Superior temporal gyrus (tissue), 1 donor: ENCODE data around the gene FOCAD.

ENCODE experiments used
- DNase-seq: peaks from one replicate; pipeline ENCODE4 v3.0.0-alpha.2; 2016; ENCODE audit errors: extremely low spot score

FOCAD gene

DNA sequence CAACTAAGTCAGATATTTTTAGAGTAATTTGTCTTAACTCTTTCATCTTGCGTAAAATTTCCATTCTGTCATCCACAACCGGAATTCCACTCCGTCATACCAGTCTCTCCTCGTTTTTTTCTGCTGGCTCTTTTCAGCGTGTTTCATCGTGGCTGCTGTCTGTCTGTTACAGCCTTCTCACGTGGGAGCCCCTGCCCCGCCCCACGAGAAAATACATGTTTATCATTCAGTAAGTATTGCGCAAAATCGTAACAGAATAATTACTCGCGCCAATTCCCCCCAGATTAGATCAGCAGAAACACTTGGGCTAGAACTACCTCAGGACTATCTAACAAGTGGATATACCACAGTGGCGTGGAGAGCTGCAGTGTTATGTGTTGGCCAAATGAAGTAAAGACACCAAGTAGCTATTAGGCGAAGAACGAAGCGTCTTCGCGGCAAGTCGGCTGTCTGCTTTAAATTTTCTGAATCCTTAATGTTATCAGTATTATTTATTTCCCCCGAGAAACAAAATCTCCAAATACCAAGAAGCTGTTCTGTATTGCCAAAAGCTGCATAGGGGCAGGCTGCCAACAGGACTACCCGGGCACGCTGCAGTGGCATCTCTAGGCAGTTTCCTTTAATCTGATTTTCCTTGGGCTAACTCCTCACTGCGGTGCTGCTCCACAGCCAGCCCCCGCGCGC lies 566 bp upstream of the FOCAD start:
- DNase-seq = no peak

DNA sequence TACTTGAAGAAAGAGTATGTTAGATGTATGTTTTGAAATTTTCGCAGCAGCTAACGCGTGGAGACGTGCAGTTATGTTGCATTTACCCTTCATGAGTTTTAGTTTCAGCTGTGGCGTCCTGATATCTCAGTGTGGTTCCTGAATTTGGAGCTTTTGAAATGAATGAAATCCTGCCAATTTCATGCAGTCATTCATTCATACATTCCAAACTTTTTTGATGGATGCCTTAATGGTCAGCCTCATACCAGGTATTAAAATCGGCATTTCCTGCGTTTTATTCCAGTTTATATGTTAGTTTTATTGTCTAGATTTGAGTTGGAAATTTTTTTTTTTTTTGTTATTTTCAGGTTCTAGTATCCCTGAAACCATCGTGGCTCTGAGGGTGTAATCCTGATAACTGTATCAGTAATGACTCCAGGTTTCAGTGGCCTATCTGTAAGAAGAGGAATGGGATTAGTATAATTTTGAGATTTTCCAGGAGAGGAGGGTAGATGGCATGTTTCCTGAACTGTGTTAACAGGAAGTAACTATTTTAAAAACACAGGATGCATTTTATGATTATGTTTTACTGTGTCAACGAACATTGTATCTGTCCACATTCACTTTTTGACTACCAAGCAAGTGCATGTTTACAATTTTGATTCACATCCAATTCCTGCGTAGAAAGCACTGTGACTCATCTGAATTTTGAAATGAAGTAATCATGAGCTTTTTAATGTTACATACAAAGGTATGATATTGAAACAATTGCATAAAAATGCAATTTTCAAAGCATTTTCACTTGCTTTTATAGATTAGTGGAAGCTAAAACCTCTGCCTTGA lies 1.0 kb downstream of the FOCAD start:
- DNase-seq = no peak

DNA sequence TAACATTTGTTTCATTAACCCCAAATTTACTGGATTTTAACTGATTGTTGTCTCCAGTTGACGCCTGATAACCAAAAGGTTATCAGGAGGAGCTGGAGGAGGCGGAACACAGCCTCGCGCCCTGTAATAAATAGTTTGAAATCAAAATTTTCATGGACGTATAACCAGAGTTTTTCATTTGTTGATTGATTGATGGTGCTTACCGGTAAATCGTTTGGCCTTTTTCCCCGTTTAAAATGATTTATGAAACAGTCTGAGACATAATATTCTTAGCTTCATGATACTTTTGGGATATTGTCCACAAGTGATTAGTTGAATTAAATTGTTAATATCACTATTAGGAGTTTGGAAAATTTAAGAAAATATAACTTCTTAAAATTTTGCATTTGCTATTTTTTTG lies 1.7 kb downstream of the FOCAD start:
- no peak for DNase-seq

DNA sequence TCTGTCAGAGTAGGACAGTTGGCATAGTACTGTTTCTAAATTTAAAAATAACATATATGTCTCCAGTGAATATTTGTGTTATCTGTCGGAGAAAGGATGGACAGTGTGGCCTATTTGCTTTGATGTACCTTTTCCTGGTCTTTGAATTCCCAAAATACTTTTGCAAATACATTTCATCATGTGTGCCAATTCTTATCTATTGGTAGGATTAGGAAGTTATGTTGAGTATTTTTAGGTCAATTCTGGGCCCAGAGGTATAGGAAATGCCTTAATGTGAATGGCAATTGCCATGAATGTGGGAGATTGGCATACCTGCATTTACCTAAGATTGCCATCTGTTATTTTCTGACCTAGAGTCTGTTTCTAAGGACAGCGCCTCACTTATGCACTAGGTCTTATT lies 5.8 kb downstream of the FOCAD start:
- no peak for DNase-seq

DNA sequence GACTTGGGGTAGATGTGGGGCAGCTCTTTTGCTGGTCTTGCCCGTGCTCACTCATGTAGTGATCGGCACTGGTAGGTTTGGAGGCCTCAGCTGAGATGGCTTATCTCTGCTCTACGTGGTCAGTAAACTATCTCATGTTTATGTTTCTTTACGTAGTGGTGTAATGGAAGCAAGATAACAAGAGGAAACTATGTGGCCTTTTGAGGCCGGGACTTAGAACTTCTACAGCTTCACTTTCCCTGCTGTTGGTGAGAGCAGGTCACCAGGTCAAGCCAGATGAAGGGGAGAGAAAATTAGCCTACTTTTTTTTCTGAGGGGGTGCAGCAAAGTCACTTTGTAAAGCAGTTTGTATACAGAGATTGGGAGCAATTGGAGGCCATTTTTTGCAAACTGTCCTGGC lies 8.5 kb downstream of the FOCAD start:
- DNase-seq = no peak

DNA sequence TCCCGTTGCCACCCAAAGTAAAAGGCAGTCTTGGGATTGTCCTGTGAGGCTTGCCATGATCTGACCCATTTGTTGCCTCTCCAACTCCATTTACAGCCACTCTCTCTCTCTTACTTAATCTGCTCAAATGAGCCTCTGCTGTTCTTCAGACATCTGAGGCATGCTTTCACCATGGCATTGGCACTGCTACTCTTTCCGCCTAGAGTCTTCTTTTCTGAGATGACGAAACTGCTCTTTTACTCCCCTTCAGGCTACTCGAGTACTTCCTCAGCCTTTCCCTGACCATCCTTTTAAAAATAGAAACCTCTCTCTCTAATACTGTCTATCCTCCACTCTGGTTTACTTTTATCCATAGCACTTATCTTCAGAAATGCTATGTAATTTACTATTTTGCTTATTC lies 9.0 kb downstream of the FOCAD start:
- DNase-seq = no peak

DNA sequence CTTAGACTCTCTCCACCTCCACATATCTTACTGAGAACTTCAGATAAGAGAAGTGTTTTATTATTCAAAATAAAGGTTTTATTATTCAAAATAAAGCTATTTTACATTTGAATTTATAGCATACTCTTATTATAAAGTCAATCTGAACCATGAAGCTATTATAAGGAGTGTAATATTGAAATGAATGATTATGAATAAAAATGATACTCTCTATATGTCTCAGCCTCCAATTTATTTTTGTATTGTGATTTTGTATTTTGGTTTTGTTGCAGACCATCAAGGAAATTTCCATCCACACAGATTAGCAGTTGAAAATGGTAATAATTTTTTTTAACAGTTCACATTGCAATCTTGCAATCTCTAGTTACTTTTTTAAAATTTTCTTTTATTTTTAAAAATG lies 10.2 kb downstream of the FOCAD start:
- no peak for DNase-seq

DNA sequence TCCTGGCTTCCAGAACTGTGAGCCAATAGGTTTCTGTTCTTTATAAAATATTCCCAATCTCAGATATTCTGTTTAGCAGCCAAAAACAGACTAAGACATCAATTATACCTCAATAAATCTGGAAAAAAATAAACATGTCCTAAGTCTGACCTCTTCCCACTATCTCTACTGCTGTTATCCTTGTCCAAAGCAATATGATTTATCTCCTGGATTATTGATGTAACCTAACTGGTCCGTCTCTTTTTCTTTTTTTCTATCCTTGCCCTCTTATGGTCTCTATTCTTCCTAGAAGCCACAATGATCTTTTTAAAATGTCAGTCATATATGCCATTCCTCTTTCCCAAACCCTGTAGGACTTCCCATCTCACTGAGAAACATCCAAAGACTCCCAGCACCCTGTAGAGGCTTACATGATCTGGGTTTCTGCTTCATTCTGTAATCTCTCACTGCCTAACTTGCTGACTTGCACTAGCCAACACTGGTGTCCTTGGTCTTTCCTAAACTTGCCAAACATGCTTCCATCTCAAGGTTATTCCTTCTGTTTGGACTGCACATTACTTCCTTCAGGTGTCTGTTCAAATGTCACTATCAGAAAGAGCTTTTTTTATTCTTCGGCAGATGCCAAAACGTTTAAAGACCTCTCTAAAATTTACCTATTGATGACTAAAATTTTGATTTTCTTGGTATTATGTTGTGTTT lies 13.1 kb downstream of the FOCAD start:
- DNase-seq = no peak

DNA sequence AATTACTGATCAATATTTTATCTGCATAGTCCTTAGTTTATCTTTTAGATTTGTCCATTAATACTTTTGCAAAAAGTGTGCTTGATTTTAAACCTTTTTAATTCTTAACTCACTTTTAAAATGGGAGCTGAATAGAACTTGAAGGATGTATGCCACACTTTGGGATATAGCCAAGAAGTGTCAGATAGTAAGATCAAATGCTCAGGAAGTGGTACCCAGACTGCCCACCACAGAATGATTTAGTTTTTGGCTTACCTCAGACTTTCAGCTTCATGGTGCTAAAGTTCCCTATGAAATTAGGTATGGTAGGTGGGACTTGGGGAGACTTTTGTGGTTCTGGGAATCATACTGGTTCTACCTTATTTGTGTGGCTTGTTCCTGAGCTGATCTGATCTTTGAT lies 14.7 kb downstream of the FOCAD start:
- no peak for DNase-seq

DNA sequence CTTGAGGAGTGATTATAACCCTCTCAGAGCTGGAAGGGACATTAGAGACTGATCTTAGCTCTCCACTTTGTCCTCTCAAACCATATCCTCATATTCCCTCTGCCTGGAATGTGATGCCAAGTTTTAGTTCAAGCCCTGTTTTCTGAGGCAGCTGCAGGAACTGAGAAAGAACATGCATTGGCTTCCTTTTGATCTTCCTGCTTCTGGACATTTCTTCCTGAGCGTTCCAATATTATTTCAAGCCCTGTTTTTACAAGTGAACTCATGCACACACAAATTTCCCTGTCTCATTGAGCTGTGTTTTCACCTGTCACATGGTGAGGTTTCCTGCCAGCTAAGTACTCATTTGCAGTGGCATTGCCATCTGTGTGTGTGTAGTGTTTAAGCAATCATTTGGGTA lies 17.0 kb downstream of the FOCAD start:
- no peak for DNase-seq

DNA sequence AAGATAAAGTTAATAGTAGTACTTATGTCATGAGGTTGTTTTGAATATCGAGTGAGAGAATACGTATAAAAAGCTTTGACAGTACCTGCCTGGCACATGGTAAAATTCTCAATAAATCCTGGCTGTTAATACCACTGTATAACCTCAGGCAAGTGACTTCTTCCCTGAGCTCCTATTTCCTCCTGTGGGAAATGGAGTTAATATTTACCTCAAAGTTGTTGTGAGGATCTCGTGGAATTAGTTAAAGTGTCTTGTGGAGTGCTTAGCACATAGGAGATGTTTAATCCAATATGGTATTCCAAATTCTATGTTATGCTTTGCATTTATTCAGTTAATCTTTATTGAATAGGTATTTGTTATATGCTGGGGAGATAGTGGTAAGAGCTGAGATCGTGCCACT lies 18.5 kb downstream of the FOCAD start:
- no peak for DNase-seq

DNA sequence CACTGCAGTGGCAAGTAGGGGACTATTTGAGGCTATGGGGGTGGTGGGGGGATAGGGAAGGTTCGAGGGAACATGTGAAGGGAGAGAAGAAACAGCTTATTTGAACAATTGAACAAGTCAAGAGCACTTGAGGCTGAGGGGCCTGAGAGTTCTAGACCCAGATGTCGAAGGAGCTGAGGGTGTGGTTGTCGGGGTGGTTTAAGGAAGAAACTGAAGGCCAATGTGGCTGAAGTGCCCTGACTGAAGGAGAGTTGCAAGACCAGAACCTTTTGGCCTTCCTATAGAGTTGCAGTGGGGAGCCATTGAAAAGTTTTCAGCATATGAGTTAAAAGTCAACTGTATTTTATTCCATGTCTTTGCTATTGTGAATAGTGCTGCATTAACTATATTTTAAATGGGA lies 19.1 kb downstream of the FOCAD start:
- no peak for DNase-seq

DNA sequence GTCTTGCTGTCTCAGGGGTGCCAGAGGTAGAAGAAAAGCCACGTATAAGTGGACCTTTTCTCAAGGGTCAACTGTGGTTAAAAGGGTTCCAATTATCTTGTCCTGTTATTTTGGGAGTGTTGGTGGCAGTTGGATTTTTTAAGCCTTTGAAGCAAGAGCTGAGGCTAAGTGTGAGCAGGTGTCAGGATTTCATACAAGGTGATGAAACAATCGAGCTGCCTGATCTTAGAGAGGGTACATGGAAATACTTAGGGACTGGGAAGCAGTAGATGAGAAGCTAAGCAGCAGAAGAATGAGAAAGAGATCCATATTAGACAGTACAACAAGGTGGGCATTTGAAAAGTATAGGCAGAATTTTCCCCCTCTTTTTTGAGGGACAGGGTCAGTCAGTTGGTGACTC lies 23.6 kb downstream of the FOCAD start:
- DNase-seq = no peak

DNA sequence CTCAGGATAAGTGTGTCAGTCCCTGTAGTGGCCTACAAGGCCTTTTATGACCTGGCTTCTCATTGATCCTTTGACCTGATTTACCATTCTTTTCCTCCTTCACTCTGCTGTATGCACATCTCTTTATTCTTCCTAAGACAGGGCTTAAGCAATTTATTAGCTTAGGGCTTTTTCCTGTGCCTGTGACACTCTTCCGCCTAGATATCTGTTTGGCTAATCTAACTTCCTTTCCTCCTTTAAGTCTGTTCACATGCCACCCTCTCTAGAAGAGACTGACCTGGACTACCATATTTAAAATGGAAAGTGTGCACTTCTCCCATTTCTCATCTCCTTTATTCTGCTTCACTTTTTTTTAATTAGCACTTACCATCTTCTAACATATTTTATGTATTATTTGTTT lies 29.1 kb downstream of the FOCAD start:
- no peak for DNase-seq

DNA sequence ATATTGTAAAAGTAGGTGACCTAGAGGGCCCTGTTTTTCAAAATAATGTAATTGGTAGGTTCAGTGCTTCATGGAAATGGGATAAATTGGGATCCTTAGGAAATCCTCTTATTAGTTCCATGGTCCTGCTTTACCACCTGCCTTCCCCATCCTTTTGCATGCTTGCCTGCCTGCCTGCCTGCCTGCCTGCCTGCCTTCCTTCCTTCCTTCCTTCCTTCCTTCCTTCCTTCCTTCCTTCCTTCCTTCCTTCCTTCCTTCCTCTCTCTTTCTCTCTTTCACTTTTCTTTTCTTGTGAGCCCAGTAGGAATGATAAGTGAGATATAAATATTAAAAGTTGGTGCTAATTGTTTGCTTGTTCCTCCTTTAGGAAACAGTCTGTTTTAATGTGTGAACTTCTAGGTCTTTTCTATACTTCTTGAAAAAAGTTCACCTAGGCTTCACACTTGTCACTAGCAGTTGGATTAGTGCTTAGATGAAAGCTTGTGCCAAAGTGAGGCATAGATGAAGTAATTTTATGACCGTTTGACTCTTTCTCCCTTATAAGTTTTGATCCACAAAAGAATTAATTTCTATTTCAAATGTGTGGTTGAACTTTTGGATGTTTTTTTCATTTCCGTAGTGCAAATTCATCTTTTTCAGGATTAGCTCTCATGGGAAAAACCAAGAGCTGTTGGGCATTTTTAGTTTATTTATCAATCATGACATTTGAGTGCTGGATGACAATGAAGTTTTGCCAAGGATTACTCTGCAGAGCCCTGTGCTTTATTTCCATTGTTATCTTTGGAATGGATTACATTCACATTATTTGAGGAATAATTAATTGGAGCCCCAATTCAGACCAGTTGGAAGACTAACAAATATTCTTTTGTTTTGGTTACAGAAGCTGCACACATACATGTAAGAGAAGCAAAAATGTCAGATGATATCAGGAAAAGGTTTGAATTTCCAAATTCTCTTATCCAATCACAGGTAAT lies 30.7 kb downstream of the FOCAD start:
- no peak for DNase-seq

DNA sequence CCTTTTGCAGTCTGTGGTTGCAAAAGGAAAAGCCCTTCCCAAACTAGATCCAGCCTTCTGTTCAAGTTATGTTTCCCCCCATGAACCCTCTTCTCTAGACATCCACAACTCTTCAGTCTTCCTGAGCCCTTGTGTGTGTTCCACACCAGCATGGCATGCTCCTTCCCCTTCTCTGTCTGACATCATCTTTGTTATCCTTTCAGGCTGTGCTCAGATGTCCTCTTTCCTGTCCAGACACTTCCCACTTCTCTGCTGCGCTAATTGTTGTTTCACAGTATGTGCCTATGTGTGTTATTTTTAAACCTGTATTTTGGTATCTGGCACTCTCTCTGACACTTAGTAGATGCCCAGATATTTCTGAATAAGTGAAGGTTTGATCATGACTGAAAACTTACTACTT lies 38.2 kb downstream of the FOCAD start:
- DNase-seq = peak; percentile 61

DNA sequence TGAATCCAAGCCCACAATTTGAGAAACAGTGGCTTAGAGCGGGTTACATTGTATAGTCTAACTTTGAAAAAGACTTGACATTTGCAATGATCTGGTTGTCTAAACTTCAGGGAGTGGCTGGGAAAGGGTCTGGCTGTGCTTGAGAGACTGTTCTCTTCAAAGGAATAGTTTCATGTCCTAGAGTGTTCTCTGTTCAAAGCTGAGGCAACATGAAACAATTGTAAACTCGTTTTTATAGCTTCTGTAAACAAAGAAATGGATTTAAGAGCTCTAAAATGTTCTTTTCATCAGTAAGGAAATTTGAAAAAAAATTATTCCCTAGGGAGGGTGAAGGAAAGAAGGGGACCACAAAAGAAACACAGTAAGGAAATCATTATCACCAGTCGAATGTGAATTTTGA lies 41.6 kb downstream of the FOCAD start:
- DNase-seq = no peak

DNA sequence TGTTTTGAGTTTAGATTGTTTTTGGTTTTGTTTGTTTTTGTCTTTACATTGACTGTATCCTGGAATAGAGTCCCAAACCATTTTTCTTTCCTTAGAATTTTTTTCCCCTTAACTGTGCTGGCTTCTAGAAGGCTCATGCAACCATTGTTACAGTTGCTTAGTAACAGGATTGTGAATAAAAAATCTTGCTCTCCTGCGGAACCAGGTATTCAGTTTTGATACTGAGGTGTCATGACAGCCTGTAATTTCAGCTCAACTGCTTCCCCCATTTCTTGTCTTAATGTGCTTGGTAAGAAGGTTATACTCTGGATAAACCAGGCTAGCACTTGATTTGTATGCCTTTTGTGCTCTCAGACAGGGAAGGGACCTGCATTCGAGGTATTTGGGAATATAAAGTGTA lies 42.1 kb downstream of the FOCAD start:
- no peak for DNase-seq

DNA sequence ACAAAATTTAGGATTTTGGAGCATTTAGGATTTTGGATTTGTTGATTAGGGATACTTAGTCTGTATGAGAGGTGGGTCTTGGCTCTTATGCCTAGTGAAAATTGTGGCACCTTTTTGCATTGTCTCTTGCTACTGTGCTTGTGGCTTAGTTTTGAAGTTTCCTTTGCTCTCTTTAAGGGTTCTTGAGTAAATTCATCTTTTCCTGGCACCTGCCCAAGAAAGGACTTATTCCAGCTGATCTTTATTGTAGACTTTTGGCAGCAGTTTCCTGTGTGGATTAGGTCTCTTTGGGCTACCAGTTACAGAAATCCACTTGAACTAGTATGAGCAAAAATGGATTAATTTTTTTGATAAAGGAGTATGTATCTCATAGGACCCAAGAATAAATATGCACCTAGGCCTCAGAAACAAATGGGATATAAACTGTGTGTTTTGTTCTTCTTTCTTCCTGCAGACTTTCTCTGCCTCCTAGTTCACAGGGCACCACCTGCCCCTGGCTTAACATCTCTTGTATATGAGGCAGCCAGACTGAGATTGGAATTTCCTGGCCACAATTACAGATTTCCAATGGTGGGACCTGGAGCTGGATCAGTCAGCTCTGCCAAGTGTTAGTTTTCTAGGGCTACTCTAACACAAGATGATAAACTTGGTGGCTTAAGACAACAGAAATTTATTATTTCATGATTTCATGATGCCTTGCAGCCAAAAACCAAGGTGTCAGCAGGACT lies 44.6 kb downstream of the FOCAD start:
- DNase-seq = no peak

DNA sequence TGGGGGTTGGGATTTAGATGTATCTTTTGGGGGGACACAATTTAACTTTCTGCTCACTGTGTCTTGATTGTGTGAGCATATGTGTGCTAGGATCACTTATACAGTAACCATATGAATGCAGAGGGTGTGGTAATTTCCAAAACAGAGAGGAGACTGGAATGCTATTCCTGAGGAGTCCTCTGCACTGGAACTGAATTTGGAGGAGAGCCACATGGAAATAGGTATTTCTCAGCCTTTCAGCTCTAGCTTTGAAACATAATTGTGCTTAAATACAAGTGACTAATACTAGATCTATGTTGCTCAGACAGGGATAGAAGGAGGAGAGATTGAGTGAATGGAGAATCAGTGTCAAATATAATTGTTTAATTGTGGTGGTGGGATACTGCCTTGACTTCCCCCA lies 45.5 kb downstream of the FOCAD start:
- DNase-seq = no peak

DNA sequence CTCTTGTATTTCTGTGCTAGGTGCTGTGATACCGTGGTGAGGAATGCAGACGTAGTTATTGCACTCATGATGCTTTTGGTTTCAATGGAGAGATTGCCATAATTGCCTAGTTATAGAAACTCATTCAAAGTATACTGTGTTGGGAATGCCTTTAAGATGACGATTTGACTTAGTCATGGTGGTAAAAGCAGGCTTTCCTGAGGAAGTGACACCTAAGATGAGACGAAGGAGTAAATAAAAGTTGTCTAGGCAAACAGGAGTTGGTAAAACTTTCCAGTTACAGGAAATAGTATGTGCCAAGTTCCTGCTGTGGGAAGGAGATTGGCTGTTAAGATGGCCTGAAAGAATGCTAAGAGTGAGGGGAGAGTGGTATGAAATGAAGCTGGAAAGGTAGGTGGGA lies 48.1 kb downstream of the FOCAD start:
- no peak for DNase-seq
